Neural progenitor cell (in vitro differentiated cells): ENCODE measurements around the gene POMT2.

ENCODE experiments used
- EZH2 ChIP-seq: fragments of 200-600 bp; sonication (generic); IDR thresholded peaks from 2 replicates; pipeline ENCODE4 v1.6.1; 2017; ENCODE audit warnings: antibody characterized with exemption, mild to moderate bottlenecking, moderate library complexity
- EZH2phosphoT487 ChIP-seq: fragments of 200-600 bp; sonication (generic); IDR thresholded peaks from 2 replicates; pipeline ENCODE4 v1.6.1; 2017; ENCODE audit warnings: antibody characterized with exemption
- TF ChIP-seq, protein P1 (sequence below): fragments of 200-600 bp; sonication (generic); IDR thresholded peaks from 2 replicates; pipeline ENCODE4 v1.5.1; 2017; ENCODE audit warnings: antibody characterized with exemption, mild to moderate bottlenecking

DNA sequence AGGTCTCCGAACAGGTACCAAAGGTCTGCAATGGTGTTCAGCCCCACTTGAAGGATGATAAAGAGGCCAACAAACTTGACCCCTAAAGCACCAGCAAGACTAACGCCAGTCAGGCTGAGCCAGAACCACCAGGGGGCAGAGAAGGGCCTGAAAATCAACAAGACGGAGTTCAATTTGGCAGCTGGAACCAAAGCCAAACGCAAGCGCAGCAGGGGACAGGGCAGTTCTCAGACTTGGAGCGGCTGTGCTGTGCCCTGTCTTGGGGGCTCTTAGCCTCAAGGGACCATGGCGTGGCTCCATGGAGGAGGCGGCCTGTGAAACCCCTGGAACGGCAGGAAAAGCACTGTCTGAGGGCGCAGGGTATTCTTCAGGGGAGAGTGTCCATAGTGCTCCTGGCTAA is 19.6 kb downstream of the POMT2 start:
- TF ChIP-seq, protein P1, sequence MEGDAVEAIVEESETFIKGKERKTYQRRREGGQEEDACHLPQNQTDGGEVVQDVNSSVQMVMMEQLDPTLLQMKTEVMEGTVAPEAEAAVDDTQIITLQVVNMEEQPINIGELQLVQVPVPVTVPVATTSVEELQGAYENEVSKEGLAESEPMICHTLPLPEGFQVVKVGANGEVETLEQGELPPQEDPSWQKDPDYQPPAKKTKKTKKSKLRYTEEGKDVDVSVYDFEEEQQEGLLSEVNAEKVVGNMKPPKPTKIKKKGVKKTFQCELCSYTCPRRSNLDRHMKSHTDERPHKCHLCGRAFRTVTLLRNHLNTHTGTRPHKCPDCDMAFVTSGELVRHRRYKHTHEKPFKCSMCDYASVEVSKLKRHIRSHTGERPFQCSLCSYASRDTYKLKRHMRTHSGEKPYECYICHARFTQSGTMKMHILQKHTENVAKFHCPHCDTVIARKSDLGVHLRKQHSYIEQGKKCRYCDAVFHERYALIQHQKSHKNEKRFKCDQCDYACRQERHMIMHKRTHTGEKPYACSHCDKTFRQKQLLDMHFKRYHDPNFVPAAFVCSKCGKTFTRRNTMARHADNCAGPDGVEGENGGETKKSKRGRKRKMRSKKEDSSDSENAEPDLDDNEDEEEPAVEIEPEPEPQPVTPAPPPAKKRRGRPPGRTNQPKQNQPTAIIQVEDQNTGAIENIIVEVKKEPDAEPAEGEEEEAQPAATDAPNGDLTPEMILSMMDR, result peak; percentile 84
- TF ChIP-seq EZH2 (no peak), EZH2phosphoT487 (no peak)
